GM21367 (cell line): ENCODE data around the gene GLRA1.
A peak's percentile ranks its signal among the peaks of the same experiment; 100 is the strongest.
"Not testable (repeated sequence)": the region's sequence is repeated elsewhere in the genome, so short reads cannot be mapped to it uniquely, and the experiment has no call there.

Experiments
- ATAC-seq: cut with Tn5 transposase; IDR thresholded peaks from one replicate; pipeline ENCODE4 v1.9.1; 2021; ENCODE audit not compliant: unreplicated experiment

GLRA1 gene

DNA sequence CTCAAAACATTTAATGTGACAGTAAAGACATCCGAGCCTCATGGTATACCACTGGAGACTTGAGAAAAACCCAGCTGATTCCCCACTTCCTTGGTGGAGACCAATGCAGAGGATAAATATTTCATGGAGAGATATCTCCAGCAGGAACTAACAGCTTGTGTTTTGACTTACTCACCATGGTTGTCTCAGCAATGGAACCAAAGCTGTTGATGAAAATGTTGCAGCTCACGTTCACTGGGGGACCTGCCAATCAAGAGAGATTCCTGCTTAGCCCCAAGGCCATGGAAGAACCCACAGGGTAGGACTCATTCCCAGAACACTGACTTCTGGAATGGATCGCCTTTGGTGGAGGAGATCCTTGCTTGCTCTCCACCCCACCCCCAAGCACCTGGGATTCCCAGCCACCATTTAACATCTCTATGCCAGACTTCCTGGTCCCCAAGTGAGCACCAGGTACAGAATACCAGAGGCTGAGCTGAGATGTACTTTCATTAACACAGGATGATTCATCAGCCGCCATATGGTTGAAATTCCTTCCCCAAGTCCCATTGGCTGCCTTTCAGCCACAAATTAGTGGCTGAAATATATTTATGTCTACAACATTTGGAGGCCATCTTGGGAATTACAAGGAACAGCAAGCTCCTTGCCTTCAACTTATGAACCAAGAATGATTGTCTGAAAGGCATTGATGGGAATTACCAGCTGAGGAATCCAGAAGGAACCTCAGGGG is 37.9 kb downstream of the GLRA1 start:
- ATAC-seq = no peak

DNA sequence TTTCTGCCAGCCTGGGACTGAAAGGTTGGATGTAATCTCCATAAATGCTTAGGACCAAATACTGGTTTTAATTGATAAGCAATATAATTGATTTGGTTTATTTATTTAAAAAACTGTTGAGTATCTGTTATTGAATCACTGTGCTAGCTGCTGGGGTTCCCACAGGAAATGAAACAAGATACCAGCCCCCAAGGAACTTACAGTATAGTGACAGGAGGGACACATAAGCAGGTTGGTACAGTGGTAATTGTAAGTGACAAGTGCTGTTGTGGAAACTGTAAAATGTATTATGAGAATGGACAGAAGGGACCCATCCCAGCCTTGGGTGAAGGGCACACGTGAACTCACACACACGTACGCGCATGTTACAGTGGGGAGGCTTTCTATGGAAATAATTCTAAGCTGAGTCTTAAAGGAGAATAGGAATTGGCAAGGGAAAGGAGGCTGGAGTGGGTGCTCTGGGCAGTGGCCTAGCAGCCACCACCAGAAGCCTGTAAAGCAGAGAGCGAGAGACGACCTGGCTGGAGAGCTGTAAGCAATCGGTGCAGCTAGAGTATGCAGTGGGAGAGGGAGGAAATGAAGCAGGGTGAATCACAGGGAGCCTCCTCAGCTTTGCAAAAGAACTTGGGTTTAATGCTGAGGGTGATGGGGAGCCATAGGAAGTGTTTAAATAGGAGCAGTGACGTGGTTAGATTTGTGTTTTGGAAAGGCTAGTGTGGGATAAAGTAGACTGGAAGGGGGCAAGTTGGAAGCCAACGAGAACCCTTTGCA is 39.3 kb downstream of the GLRA1 start:
- ATAC-seq = no peak

DNA sequence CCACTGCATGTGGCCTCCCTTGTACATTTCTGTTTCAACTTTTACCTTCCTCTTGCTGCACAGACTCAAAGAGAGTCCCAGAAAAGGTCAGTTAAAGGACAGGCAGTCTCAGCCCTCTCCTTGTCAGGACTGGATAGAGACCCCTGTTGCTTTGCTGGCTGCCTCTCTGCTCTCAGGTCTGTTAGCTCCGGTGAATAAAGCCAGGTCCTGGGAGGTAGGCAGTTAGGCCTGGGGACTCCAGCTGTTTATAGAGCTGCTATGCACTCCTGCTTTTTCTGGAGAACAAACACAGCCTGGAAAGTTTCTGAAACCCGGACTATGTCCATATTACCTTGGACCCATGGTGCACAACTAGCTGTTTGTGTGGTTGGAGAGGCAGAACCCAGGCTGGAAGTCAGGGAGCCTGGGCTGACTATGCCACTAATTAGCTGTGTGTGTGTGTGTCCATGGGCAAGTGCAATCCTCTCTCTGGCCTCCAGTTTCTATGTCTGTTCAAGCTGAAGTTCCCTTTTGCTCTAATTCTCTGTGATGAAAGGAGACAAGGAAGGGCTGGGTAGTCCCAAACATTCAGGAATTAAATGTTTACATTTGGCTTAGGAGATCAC is 42.9 kb downstream of the GLRA1 start:
- no peak for ATAC-seq

DNA sequence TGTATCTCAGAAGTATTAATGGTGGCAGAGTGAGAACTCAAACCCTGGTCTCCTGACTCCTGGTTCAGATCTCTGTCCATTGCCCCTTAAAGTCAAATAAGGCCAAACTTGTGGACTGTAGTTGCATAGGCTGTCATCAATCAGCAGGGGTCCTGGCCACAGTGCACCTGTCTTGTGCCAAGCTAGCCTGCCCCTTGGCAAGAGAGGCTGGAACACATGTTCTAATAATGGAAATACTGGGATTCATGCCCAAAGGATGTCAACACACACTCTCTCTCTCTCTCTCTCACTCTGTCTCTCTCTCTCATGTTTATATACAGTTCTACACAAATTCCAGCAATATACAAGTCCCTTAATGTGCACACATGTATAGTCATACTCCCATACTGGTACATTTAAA is 44.3 kb downstream of the GLRA1 start:
- no peak for ATAC-seq

DNA sequence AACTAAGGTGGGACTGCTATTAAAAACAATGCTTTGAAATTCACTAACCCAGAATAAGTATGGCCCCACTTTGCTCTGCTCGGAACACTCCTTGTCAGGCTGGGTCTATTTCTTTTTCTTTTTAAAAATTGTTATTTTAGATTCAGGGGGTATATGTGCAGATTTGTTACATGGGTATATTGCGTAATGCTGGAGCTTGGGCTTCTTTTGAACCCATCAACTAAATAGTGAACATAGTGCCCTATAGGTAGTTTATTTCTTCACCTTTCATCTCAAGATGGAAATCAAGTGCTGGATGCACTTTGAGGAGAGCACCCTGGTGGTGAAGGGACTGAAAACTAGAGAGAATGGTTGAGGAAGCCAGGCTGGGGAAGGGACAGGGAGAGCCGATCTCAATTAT is 51.0 kb downstream of the GLRA1 start:
- no peak for ATAC-seq

DNA sequence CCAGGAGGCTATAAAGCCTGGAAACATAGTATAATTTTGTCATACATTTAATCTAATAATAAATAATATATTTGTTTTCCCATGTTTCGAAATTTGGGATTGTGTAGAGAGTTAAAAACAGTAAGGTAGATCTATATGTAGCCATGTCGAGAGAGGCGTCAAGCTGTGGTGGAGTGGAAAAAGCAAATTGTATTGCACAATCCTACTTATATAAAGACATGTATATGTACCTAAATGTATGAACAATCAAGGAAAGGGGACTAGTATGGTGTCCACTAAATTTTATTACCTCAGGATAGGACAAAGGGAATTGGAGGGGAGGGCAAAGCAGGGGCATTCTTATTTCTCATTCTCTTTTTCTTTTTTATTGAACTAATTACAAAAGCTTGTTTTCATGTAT is 52.0 kb downstream of the GLRA1 start:
- ATAC-seq = no peak

DNA sequence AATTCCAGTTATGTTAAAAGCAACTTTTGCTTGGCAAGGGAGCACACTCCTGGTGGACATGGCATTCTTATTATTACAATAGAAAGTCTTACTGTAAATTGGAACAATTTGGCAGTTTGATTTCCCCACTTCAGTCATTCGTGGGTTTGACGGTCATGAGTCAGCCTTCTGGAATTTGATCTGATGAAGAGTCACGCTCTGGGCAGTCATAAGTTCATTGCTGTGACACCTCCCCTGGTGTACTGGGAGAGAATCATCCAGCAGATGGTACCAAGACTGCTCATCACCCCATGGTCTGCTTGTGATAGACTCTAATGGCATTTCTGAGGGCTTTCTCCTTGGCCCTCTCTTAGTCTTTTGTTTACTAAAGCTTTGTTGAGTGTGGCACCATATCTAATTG is 53.8 kb downstream of the GLRA1 start:
- no peak for ATAC-seq

DNA sequence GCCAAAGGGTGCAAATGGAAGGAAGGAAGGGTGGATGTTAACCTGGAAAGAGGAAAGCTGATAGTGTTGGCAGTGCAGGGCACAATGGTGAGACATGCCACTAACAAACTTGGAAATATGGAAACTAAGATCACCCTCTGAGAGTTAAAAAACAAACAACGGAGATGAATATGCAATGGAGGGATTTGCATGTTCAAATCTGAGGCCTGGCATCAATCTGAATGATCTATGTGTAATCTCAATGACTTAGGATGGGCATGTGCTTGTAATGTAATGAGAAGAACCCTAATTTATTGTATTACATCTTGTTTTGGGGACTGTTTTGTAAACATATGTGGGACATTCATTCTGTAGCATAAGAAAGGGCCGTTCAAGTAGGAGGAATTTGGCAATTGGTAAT is 54.4 kb downstream of the GLRA1 start:
- ATAC-seq = no peak

DNA sequence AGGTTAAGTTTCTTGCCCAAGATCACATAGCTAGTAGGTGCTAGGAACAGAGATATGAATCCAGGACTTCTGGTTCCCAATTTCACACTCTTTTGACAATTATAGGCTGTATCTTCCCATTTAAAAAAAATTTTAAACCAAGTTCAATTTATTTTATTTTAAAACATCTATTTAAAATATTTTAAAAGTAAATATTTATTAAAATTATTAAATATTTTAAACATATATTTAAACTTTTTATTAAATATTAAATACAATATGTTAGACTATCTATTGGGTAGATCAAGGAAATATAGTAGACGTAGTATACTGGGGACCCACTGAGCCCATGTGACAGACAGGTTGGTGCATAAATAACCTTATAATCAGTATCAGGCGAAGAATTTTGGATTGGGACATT is 54.8 kb downstream of the GLRA1 start:
- no peak for ATAC-seq

DNA sequence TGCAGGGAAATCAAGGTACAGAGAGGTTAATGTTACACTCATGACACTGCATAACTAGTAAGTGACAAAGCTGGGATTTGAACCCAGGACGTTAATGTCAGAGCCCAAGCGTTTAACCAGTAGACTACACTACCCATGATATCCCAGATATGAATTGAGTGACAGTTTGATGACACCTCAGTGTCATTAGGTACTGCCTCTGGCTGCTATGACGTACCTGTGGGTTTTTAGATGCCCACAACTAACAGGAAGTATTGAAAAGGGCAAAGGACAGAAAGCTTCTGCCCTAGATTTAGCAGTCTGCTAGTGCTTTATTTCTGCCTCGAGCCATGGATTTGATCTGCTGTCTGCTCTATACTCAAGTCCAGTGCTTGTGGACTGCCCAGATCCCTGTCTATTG is 56.2 kb downstream of the GLRA1 start:
- ATAC-seq = no peak

DNA sequence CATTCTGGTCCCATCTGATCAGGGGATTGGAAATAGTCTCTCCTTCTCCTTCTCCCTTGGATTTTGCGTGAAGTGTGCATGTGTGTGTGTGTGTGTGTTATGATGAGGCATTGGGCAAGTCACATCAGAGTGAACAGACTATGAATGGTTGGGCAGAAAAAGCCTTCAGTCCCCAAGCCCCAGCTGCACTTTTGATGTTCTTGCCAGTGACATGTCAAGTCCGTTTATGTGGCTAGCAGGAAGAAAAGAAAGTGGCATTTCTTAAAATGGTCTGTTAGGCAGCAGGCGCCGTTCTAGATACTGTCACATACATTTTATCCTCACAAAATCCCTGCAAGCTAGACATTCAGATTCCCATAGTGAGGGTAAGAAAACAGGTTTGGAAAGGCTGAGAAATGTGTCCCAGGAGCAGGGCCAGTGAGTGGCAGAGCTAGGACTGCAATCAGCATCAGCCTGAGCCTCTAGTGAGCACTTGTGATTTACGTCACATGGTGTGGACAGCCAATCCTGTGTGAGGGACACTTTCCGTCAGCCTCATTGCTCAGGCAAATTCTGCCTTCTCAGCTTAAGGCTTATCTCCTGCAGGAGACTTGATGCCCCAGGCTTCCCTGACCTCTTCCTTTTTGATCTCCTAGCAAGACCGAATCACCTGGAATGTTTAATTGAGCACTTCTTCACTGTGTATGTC is 60.4 kb downstream of the GLRA1 start:
- ATAC-seq = no peak

DNA sequence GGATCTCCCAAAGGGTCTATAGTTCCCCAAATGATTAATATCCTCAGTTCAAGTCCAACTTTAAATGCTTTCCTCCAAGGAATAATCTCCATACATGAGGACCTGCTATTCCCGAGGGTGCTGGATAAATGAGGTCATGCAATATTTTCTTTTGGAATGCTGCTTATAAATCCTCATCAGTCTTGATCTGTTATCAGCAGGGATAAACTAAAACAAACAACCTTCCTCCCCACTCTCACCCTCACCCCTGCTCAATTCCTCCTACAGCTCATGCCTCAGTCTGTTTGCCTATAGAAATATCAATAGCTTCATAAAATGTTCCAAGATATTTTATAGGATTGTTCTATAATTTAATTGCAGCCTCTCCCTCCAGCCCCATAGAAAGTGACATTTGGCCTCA is 61.1 kb downstream of the GLRA1 start:
- no peak for ATAC-seq

DNA sequence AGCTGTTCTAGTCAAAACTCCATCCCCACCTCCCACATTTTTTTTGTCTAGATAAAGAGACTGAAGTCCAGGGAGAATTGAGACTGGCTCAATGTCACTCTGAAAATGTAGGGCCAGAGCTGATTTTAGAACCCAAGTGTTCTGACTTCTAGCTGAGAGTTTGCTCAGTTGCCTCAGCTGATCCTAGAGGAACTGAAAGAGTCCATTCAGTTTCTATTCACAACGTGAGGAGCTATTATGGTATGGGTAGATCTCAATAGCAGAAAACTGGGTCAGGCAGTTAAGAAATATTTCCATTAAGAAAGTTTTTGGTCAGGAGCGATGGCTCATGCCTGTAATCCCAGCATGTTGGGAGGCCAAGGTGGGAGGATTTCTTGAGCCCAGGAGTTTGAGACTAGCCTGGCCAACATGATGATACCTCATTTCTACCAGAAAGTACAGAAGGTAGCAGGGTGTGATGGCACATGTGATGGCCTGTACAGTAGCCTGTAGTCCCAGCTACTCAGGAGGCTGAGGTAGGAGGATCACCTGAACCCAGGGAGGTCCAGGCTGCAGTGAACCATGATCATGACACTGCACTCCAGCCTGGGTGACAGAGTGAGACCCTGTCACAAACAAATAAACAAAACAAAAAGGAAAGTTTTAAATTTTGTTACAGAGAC is 61.7 kb downstream of the GLRA1 start:
- ATAC-seq = no peak

DNA sequence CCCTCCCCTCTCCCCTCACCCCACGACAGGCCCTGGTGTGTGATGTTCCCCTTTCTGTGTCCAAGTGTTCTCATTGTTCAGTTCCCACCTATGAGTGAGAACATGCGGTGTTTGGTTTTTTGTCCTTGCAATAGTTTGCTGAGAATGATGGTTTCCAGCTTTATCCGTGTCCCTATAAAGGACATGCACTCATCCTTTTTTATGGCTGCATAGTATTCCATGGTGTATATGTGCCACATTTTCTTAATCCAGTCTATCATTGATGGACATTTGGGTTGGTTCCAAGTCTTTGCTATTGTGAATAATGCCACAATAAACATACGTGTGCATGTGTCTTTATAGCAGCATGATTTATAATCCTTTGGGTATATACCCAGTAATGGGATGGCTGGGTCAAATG is 63.8 kb downstream of the GLRA1 start:
- ATAC-seq = not testable (repeated sequence)

DNA sequence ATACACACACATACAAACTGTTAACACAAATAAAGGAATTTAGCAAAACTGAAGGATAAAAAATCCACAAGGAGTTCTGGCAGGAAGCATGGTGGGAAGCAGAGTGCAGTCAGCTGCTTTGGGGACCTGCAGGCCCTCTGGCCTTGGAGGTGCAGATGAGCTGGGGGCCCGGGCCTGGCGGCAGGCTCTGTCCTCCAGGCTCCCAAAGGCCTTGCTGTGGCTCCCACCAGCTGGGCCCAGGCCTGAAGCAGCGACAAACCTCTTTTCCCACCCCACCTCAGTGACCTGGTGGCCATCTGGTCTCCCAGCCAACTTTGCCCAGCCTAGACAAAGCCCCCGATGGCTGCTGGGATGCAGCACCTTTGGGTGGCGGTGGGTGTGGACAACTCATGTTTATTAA is 67.8 kb downstream of the GLRA1 start:
- ATAC-seq = no peak

DNA sequence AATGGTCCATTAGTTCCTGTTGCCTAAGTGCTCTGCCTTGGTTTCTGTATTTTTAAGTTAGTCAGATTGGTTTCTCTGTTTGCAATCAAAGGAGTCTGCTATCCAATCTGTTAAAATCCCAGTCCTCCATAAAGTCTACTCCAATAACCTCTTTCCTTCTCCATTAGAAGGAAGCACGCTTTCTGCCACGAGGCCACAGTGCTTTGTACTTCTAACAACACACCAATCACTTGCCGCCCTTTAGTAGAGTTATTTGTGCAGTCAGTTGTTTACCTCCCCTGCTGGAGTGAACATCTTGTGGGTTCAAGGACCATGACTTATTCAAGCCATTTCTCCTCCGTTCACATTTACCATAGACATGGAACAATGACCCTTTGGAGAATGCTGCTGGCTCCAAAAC is 69.0 kb downstream of the GLRA1 start:
- no peak for ATAC-seq

DNA sequence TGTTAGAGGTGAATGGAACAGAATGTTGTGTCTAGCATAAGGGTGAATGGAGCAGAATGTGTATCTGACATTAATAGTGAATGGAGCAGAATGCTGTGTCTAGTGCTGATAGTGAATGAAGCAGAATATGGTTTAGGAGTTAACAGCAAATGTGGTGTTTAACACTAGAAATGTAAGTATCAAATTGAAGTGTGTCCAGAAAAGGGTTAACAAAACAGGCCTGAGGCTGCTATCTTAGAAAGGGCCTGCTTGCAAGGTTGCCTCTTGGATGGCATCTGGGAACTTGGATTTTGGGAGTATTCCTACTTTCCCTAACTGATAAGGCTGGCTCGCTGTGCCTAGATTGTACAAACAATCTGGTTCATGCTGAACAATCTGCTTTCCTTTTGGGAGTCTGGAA is 76.8 kb downstream of the GLRA1 start:
- no peak for ATAC-seq

DNA sequence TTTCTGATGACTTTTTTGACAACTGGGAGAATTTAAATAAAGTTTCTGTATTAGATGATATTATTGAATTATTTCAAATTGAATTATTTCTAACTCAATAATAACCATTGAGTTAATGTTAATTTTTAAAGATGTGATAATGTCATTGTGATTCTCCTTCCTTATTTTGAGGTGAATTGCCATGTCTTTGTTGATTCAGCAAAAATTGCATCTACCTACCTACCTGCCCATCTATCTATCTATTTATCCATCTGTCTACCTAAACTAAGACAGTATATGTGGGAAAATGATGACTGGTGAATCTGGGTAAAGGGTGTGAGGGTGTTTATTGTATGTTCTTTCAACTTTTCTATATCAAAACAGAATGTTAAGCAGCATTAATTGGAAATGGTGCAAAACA is 77.9 kb downstream of the GLRA1 start:
- no peak for ATAC-seq

DNA sequence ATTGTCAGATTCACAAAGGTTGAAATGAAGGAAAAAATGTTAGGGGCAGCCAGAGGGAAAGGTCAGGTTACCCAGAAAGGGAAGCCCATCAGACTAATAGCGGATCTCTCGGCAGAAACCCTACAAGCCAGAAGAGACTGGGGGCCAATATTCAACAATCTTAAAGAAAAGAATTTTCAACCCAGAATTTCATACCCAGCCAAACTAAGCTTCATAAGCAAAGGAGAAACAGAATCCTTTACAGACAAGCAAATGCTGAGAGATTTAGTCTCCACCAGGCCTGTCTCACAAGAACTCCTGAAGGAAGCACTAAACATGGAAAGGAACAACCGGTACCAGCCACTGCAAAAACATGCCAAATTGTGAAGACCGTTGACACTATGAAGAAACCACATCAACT is 91.8 kb downstream of the GLRA1 start:
- ATAC-seq = not testable (repeated sequence)

DNA sequence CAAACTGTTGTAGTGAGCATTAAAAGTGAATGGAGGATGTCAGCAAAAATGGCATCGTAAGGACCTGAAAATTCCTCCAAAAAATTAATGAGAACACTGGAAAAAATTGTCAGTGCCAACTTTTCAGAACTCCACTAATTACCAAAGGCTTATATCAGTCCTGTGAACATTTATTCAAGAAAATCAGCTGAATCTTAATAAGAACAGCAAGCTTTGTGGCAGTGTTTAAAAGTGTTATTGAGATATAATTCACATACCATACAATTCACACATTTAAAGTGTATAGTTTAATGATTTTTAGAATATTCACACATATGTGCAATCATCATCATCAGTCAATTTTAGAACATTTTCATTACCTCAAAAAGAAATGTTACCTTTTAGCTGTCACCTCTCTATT is 95.3 kb downstream of the GLRA1 start:
- ATAC-seq = no peak

DNA sequence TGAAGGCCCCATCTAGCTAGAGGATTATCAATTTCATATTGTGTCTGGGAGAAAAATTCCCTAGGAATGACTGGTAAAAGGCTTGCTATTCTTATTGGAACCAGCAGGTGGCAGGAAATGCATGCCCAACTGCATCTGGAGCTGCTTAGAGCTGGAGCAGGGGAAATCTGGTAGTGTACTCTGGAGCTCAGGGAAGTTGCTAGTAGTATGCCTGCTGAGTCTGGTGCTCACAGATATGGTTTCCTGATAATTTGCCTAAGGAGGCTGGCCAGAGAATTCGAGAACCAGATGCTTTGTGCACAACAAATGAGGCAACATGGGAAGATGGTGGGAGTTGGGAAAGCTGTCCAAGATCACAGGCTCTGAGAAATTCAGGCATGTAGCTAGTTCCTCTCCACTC is 99.2 kb downstream of the GLRA1 start:
- ATAC-seq = peak; percentile 73
